WI38 (cell line): ENCODE results near the gene REPIN1.

Experiments
- H3K4me3 ChIP-seq: 2 replicates; pipeline ENCODE4 v1.5.1; 2011; ENCODE audit warnings: low read depth, mild to moderate bottlenecking, control low read depth, low read length
- CTCF ChIP-seq: IDR thresholded peaks from 2 replicates; pipeline ENCODE4 v1.5.1; 2012; ENCODE audit warnings: low read depth, mild to moderate bottlenecking, control low read depth, low read length

REPIN1 gene

GRCh38 chr7:150410680-150411346 is 42.2 kb downstream of the REPIN1 start:
- H3K4me3 ChIP-seq: no peak overlapping the region
- no peak for TF ChIP-seq CTCF

- no peak for TF ChIP-seq CTCF
- H3K4me3 ChIP-seq: no peak overlapping the region
These were observed 43.0 kb downstream of the REPIN1 start for GRCh38 chr7:150411606-150412005.

- no peak overlapping the region for H3K4me3 ChIP-seq
- no peak for TF ChIP-seq CTCF
These were observed 43.4 kb downstream of the REPIN1 start for GRCh38 chr7:150412016-150412415.

- TF ChIP-seq CTCF: no peak
- no peak overlapping the region for H3K4me3 ChIP-seq
These were observed 44.2 kb downstream of the REPIN1 start for GRCh38 chr7:150412518-150413488.

- TF ChIP-seq CTCF: no peak
- no peak overlapping the region for H3K4me3 ChIP-seq
These were observed 45.0 kb downstream of the REPIN1 start for GRCh38 chr7:150413640-150414081.

GRCh38 chr7:150415161-150416153 is 46.8 kb downstream of the REPIN1 start:
- no peak for TF ChIP-seq CTCF

More at GRCh38 chr7:150415161-150416153, 46.8 kb downstream of the REPIN1 start:
- no peak overlapping the region for H3K4me3 ChIP-seq
